ENCODE data around the gene FBXW8. TPM values are rescaled to one million over a fixed set of nuclear protein-coding genes. Genes with fewer than 3 reads are reported as not detected.

Gene FBXW8
- total and polyA plus RNA-seq, 2 experiments from 2014 or later, result 17.0 to 20.6 TPM

DNA sequence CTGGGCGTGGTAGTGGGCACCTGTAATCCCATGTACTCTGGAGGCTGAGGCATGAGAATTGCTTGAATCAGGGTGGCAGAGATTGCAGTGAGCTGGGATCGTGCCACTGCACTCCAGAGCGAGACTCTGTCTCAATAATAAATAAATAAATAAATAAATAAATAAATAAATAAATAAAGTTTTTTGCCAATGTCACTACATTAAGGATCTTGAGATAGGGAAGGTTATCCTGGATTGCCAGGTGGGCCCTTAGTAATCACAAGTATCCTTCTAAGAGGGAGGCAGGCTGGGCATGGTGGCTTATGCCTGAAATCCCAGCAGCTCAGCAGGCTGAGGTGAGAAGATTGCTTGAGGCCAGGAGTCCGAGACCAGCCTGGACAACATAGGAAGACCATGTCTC lies 4.5 kb upstream of the FBXW8 start:
- H3K27ac ChIP-seq, result no peak overlapping the region
- H3K9me2 ChIP-seq (replicated peaks; ENCODE audit: insufficient read depth), result no peaks in the 10 kb centered on the region
- H3K4me3 ChIP-seq, result no peak overlapping the region
- H3K4me1 ChIP-seq (ENCODE audit: insufficient read depth), result no peaks in the 10 kb centered on the region
- no peak overlapping the region for H3K4me2 ChIP-seq
- no peak overlapping the region for H2AFZ ChIP-seq
- no peaks in the 10 kb centered on the region for H3K36me3 ChIP-seq (replicated peaks; ENCODE audit: insufficient read depth, low read depth)
- WGBS (ENCODE audit: low lambda C conversion rate, missing lambda C conversion rate), result 90% methylated on average over 4 of the region's 4 CpGs
- H4K20me1 ChIP-seq (ENCODE audit: insufficient read depth, poor library complexity, severe bottlenecking), result peaks cover under 1% of the 10 kb centered on the region
- DNase-seq (ENCODE audit: low spot score), result no peak
- TF ChIP-seq EZH2 (IDR thresholded peaks at IDR 0.05; ENCODE audit: borderline replicate concordance) (no peak), EZH2phosphoT487 (IDR thresholded peaks at IDR 0.05; ENCODE audit: low read depth, severe bottlenecking, unreplicated experiment) (no peak), CTCF (IDR thresholded peaks at IDR 0.05; ENCODE audit: poor library complexity) (no peak)
- H3K27me3 ChIP-seq, result peaks cover 3% of the 10 kb centered on the region
- H3K79me2 ChIP-seq, result peaks cover 10% of the 10 kb centered on the region
- no peaks in the 10 kb centered on the region for H3K9me3 ChIP-seq (ENCODE audit: low read depth)

- peaks cover 43% of the 10 kb centered on the region for H3K79me2 ChIP-seq
- TF ChIP-seq CTCF (IDR thresholded peaks at IDR 0.05; ENCODE audit: poor library complexity) (no peak), EZH2phosphoT487 (IDR thresholded peaks at IDR 0.05; ENCODE audit: low read depth, severe bottlenecking, unreplicated experiment) (no peak), EZH2 (IDR thresholded peaks at IDR 0.05; ENCODE audit: borderline replicate concordance) (no peak)
- peak overlapping the region; percentile 91 for H3K27ac ChIP-seq
- H3K4me1 ChIP-seq (ENCODE audit: insufficient read depth), result peaks cover 6% of the 10 kb centered on the region
- peak overlapping the region; percentile 54 for H3K4me3 ChIP-seq
- no peaks in the 10 kb centered on the region for H3K27me3 ChIP-seq
- peaks cover 3% of the 10 kb centered on the region for H4K20me1 ChIP-seq (ENCODE audit: insufficient read depth, poor library complexity, severe bottlenecking)
- no peaks in the 10 kb centered on the region for H3K9me2 ChIP-seq (replicated peaks; ENCODE audit: insufficient read depth)
- no peaks in the 10 kb centered on the region for H3K9me3 ChIP-seq (ENCODE audit: low read depth)
- H3K36me3 ChIP-seq (replicated peaks; ENCODE audit: insufficient read depth, low read depth), result no peaks in the 10 kb centered on the region
- no peak for DNase-seq (ENCODE audit: low spot score)
- peak overlapping the region; percentile 82 for H2AFZ ChIP-seq
- peak overlapping the region; percentile 77 for H3K4me2 ChIP-seq
- 72% methylated on average over 4 of the region's 4 CpGs for whole genome bisulfite sequencing (ENCODE audit: low lambda C conversion rate, missing lambda C conversion rate)
Measured at GRCh38 chr12:116910280-116910644, 488 bp upstream of the FBXW8 start.

GRCh38 chr12:116915326-116915725 lies 4.6 kb downstream of the FBXW8 start:
- Histone ChIP-seq H3K36me3 (replicated peaks; ENCODE audit: insufficient read depth, low read depth) (no peaks in the 10 kb centered on the region), H3K4me2 (no peak overlapping the region), H3K9me3 (ENCODE audit: low read depth) (no peaks in the 10 kb centered on the region), H2AFZ (no peak overlapping the region), H3K9me2 (replicated peaks; ENCODE audit: insufficient read depth) (no peaks in the 10 kb centered on the region), H3K27me3 (no peaks in the 10 kb centered on the region), H3K4me1 (ENCODE audit: insufficient read depth) (peaks cover 34% of the 10 kb centered on the region), H4K20me1 (ENCODE audit: insufficient read depth, poor library complexity, severe bottlenecking) (peaks cover 12% of the 10 kb centered on the region), H3K4me3 (no peak overlapping the region), H3K79me2 (peaks cover 68% of the 10 kb centered on the region), H3K27ac (peak overlapping the region; percentile 50)
- no peak for DNase-seq (ENCODE audit: low spot score)
- WGBS (ENCODE audit: low lambda C conversion rate, missing lambda C conversion rate), result 100% methylated on average over 1 of the region's 1 CpG
- no peak for TF ChIP-seq EZH2phosphoT487 (IDR thresholded peaks at IDR 0.05; ENCODE audit: low read depth, severe bottlenecking, unreplicated experiment)
- no peak for TF ChIP-seq CTCF (IDR thresholded peaks at IDR 0.05; ENCODE audit: poor library complexity)
- TF ChIP-seq EZH2 (IDR thresholded peaks at IDR 0.05; ENCODE audit: borderline replicate concordance), result no peak

GRCh38 chr12:116916122-116916521 lies 5.4 kb downstream of the FBXW8 start:
- Histone ChIP-seq H3K36me3 (replicated peaks; ENCODE audit: insufficient read depth, low read depth) (no peaks in the 10 kb centered on the region), H3K4me1 (ENCODE audit: insufficient read depth) (peaks cover 34% of the 10 kb centered on the region), H3K9me3 (ENCODE audit: low read depth) (no peaks in the 10 kb centered on the region), H4K20me1 (ENCODE audit: insufficient read depth, poor library complexity, severe bottlenecking) (peaks cover 17% of the 10 kb centered on the region), H3K4me2 (peak overlapping the region; percentile 28), H2AFZ (no peak overlapping the region), H3K9me2 (replicated peaks; ENCODE audit: insufficient read depth) (no peaks in the 10 kb centered on the region), H3K27ac (peak overlapping the region; percentile 70), H3K79me2 (peaks cover 70% of the 10 kb centered on the region), H3K4me3 (no peak overlapping the region), H3K27me3 (no peaks in the 10 kb centered on the region)
- TF ChIP-seq EZH2 (IDR thresholded peaks at IDR 0.05; ENCODE audit: borderline replicate concordance) (no peak), CTCF (IDR thresholded peaks at IDR 0.05; ENCODE audit: poor library complexity) (no peak), EZH2phosphoT487 (IDR thresholded peaks at IDR 0.05; ENCODE audit: low read depth, severe bottlenecking, unreplicated experiment) (no peak)
- DNase-seq (ENCODE audit: low spot score), result peak; percentile 50
